HG02678 (cell line): ENCODE data around the gene CMTM2.

ENCODE experiments used
- ATAC-seq: cut with Tn5 transposase; IDR thresholded peaks from one replicate; pipeline ENCODE4 v1.9.1; 2021; ENCODE audit warnings: mild to moderate bottlenecking, moderate library complexity; ENCODE audit not compliant: unreplicated experiment

The CMTM2 gene

GRCh38 chr16:66578651-66579531 lies at the start of gene CMTM2:
Gene CMTM2, plus strand, starts transcription at chr16:66579463. Its CDS starts 145 bp downstream, at chr16:66579608.
- ATAC-seq: no peak

GRCh38 chr16:66529475-66529874 lies 49.8 kb upstream of the CMTM2 start:
- ATAC-seq: no peak

- ATAC-seq: no peak
These were observed 44.9 kb upstream of the CMTM2 start for GRCh38 chr16:66534376-66534799.

- ATAC-seq: no peak
These were observed 42.7 kb upstream of the CMTM2 start for GRCh38 chr16:66536525-66536924.

- no peak for ATAC-seq
These were observed 42.0 kb upstream of the CMTM2 start for GRCh38 chr16:66537236-66537635.

GRCh38 chr16:66538910-66539309 lies 40.4 kb upstream of the CMTM2 start:
- no peak for ATAC-seq

- peak; percentile 64 for ATAC-seq
These were observed 39.4 kb upstream of the CMTM2 start for GRCh38 chr16:66539623-66540469.

GRCh38 chr16:66541388-66542355 lies 37.6 kb upstream of the CMTM2 start:
- no peak for ATAC-seq

GRCh38 chr16:66542396-66542795 lies 36.9 kb upstream of the CMTM2 start:
- no peak for ATAC-seq

GRCh38 chr16:66543541-66543940 lies 35.7 kb upstream of the CMTM2 start:
- ATAC-seq: no peak

- ATAC-seq: no peak
These were observed 35.1 kb upstream of the CMTM2 start for GRCh38 chr16:66544016-66544757.

GRCh38 chr16:66547101-66547989 lies 31.9 kb upstream of the CMTM2 start:
- ATAC-seq: no peak

GRCh38 chr16:66548068-66548467 lies 31.2 kb upstream of the CMTM2 start:
- no peak for ATAC-seq

- no peak for ATAC-seq
These were observed 30.4 kb upstream of the CMTM2 start for GRCh38 chr16:66548868-66549267.

GRCh38 chr16:66549284-66550131 lies 29.8 kb upstream of the CMTM2 start, which contains the start of gene TK2:
Gene TK2, minus strand, starts transcription at chr16:66550122. Its CDS starts 61 bp downstream, at chr16:66550061.
- peak; percentile 34 for ATAC-seq

GRCh38 chr16:66551348-66551759 lies 27.9 kb upstream of the CMTM2 start:
- no peak for ATAC-seq

GRCh38 chr16:66551788-66552285 lies 27.4 kb upstream of the CMTM2 start:
- ATAC-seq: no peak
